ENCODE results near the gene EPHA4. TPM values are rescaled to one million over a fixed set of nuclear protein-coding genes. Genes with fewer than 3 reads are reported as not detected.

The EPHA4 gene
- total RNA-seq, 4 donors from 2014 or later = 10.2 to 42.2 (median 20.6) TPM

DNA sequence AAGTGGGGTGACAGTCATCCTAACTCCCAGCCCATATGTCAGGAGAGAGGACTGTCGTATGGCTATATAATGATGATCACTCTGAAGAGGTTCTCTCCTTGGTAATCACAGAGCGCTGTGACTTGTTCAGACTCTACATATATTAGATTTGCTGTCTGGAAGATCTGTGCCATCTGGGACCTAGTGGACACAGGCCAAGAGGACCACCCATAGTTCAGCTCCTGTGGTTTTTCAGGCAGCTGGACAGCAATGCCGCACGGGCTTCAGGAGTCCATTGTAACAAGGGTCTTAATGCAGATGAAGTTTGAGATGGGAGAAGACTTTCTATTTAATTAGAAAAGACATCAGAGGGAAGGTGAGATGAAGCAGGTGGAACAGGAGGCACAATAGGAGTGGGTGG, 40.1 kb upstream of the EPHA4 start:
- WGBS, 2 donors = 58 to 75% methylated on average over 4 of the region's 4 CpGs
- DNase-seq (ENCODE audit: low spot score in 2 of 2) = no peak
- Histone ChIP-seq H3K9me3 (no peaks in the 10 kb centered on the region), H3K4me1 (no peaks in the 10 kb centered on the region), H3K27ac (no peak overlapping the region), H3K27me3 (no peaks in the 10 kb centered on the region), H3K4me3 (no peak overlapping the region), H3K36me3 (no peaks in the 10 kb centered on the region)
- TF ChIP-seq CTCF (IDR thresholded peaks at IDR 0.05) (no peak), POLR2A (IDR thresholded peaks at IDR 0.05) (no peak), EP300 (IDR thresholded peaks at IDR 0.05) (no peak)

- no peak for DNase-seq (ENCODE audit: low spot score in 2 of 2)
- no peaks in the 10 kb centered on the region for H3K4me1 ChIP-seq
- peak overlapping the region in 1 of 4 donors; percentile 37 for H3K27ac ChIP-seq
- H3K9me3 ChIP-seq = no peaks in the 10 kb centered on the region
- no peak for TF ChIP-seq CTCF (IDR thresholded peaks at IDR 0.05)
- peak; percentile 22 to 49 for TF ChIP-seq EP300 (IDR thresholded peaks at IDR 0.05)
- no peak for TF ChIP-seq POLR2A (IDR thresholded peaks at IDR 0.05)
- no peaks in the 10 kb centered on the region for H3K27me3 ChIP-seq
- no peaks in the 10 kb centered on the region for H3K36me3 ChIP-seq
- 73 to 74% methylated on average over 8 of the region's 8 CpGs for WGBS, 2 donors
- H3K4me3 ChIP-seq = no peak overlapping the region
Observed at GRCh38 chr2:221610675-221611074, 38.6 kb upstream of the EPHA4 start.

DNA sequence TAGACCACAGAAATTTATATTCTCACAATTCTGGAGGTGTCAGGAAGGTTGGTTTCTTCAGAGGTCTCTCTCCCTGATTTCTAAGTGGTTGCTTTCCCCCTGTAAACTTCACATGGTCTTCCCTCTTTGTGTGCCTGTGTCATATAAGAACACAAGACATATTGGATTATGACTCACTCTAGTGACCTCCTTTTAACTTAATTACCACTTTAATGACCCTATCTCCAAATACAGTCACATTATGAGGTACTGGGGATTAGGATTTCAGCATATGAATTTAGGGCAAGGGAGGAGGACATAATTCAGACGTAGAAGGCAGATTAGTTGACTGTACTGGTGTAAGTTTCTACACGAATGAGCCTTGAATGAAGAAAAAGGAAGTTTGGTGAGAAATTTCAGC, 38.2 kb upstream of the EPHA4 start:
- Histone ChIP-seq H3K36me3 (no peaks in the 10 kb centered on the region), H3K9me3 (no peaks in the 10 kb centered on the region), H3K4me1 (no peaks in the 10 kb centered on the region), H3K27ac (no peak overlapping the region), H3K27me3 (no peaks in the 10 kb centered on the region), H3K4me3 (no peak overlapping the region)
- TF ChIP-seq CTCF (IDR thresholded peaks at IDR 0.05) (no peak), POLR2A (IDR thresholded peaks at IDR 0.05) (no peak), EP300 (IDR thresholded peaks at IDR 0.05) (no peak)
- DNase-seq (ENCODE audit: low spot score in 2 of 2) = no peak
- WGBS, 2 donors = 66 to 69% methylated on average over 2 of the region's 2 CpGs

DNA sequence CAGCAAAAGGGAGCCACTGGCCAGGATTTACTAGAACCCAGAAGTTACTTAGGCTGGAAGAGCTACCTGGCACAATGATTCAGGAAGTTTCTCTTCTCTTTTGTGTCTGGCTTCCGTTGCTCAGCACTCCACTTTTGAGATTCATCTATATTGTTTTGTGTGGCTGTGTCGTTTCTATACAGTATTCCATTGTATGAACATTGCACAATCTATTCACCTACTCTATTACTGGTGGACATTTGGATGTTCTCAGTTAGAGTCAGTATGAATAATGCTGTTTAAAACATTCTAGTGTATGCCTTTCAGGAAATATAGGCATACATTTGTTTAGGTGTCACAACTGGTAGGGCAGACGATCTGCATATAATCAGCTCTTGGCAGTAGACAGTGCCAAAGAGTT, 36.3 kb upstream of the EPHA4 start:
- TF ChIP-seq EP300 (IDR thresholded peaks at IDR 0.05) = no peak
- no peak for TF ChIP-seq POLR2A (IDR thresholded peaks at IDR 0.05)
- TF ChIP-seq CTCF (IDR thresholded peaks at IDR 0.05) = no peak
- no peaks in the 10 kb centered on the region for H3K4me1 ChIP-seq
- no peak overlapping the region for H3K27ac ChIP-seq
- H3K27me3 ChIP-seq = no peaks in the 10 kb centered on the region
- 67 to 70% methylated on average over 3 of the region's 3 CpGs for WGBS, 2 donors
- no peak for DNase-seq (ENCODE audit: low spot score in 2 of 2)
- no peak overlapping the region for H3K4me3 ChIP-seq
- H3K9me3 ChIP-seq = no peaks in the 10 kb centered on the region
- no peaks in the 10 kb centered on the region for H3K36me3 ChIP-seq

DNA sequence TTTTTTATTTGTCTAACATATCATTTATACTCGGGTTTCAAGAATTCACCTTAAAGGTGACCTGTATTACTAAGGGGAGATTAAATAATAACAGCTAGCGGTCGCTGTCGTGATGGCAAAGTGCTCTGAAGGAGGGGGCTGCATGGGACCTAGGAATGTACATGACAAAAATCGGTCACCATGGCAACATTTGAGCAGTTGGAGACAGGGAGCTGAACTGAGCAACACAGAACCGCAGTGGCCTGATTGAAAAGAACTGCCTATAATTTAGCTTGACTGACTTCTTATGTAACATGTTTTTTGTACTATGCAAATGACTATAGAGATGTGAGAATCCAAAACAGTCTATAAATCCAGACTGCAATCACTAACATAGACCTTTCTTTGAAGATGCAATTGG, 34.3 kb upstream of the EPHA4 start:
- TF ChIP-seq EP300 (IDR thresholded peaks at IDR 0.05) (no peak), CTCF (IDR thresholded peaks at IDR 0.05) (no peak)
- 63 to 64% methylated on average over 6 of the region's 6 CpGs for WGBS, 2 donors
- H3K9me3 ChIP-seq = no peaks in the 10 kb centered on the region
- H3K27ac ChIP-seq = no peak overlapping the region
- no peak overlapping the region for H3K4me3 ChIP-seq
- no peaks in the 10 kb centered on the region for H3K4me1 ChIP-seq
- no peak for DNase-seq (ENCODE audit: low spot score in 2 of 2)
- H3K27me3 ChIP-seq = no peaks in the 10 kb centered on the region
- no peaks in the 10 kb centered on the region for H3K36me3 ChIP-seq
